Measurements from ENCODE around the gene CADPS2.

DNA sequence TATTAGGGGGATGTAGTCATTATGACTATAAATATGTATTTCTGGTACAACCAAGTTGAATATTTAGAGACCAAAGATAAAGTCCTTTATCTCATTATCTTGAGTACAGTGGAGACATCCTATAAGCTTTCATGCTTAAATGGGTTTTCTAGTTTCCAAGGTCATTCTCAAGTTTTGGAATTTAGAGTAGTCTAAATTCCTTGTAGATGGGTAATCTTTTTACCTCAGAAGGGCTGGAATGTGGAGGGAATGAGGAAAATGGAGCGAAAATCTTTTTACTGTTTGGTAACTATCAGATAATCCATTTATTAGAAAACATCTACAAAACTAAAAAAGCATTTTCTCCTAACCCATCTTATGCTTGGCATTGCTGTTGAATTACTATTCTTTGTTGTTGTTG, 368.7 kb downstream of the CADPS2 start:
- TF ChIP-seq POLR2A (IDR thresholded peaks at IDR 0.05; ENCODE audit: low read depth, low read length): no peak
- TF ChIP-seq POLR2AphosphoS5 (IDR thresholded peaks at IDR 0.05; ENCODE audit: low read depth, low read length): no peak
- no peak for TF ChIP-seq TAF1 (IDR thresholded peaks at IDR 0.05; ENCODE audit: borderline replicate concordance, low read depth, low read length)
